ENCODE measurements around the gene SP5. TPM values are rescaled to one million over a fixed set of nuclear protein-coding genes. Genes with fewer than 3 reads are reported as not detected.

The SP5 gene
- total RNA-seq, 1 experiment from 2014 or later: 0.47 TPM

DNA sequence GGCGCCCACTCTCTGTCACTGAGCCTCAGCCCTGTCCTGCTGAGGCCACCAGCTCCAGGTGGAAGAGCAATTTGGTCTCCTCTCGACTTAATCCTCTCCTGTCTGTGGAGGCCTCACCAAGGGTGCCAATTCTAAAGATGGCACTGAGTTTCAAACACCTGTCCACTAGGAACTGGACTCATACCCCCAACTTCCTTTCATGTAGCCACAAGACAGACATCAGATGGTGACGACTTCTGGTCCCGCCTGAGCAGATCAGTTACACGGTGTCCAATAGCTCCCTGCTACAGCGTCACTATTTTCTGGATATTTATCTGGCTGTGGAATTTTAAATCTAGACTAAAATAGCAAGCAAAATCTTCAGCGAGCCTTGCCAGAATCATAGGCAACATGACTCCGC, 24.5 kb upstream of the SP5 start:
- H3K27ac ChIP-seq (ENCODE audit: low read length): no peak overlapping the region
- H3K4me3 ChIP-seq (ENCODE audit: low read length): no peak overlapping the region
- no peaks in the 10 kb centered on the region for H3K79me2 ChIP-seq (ENCODE audit: low read length)
- no peak for DNase-seq
- no peak for ATAC-seq
- H4K20me1 ChIP-seq (ENCODE audit: low read length): no peaks in the 10 kb centered on the region
- H3K9ac ChIP-seq (ENCODE audit: low read length): no peak overlapping the region
- H3F3A ChIP-seq (ENCODE audit: low read length, unreplicated experiment): no peaks in the 10 kb centered on the region
- H3K27me3 ChIP-seq (ENCODE audit: low read length): no peaks in the 10 kb centered on the region
- no peaks in the 10 kb centered on the region for H3K36me3 ChIP-seq (ENCODE audit: low read depth, low read length)
- ChIA-PET CTCF (no interaction called here), POLR2A (ENCODE audit: unreplicated experiment) (no interaction called here)
- no peak overlapping the region for H2AFZ ChIP-seq (ENCODE audit: low read length)
- no peaks in the 10 kb centered on the region for H3K9me2 ChIP-seq (replicated peaks; ENCODE audit: low read length)
- intact Hi-C loops (cut with micrococcal nuclease): no loop called here
- no TSS peak for BruUV-seq (replicated peaks)
- TF ChIP-seq EZH2phosphoT487 (IDR thresholded peaks at IDR 0.05; ENCODE audit: borderline replicate concordance, low read length) (no peak), EZH2 (IDR thresholded peaks at IDR 0.05; ENCODE audit: low read length, unreplicated experiment) (no peak)
- TF ChIP-seq, protein P1, sequence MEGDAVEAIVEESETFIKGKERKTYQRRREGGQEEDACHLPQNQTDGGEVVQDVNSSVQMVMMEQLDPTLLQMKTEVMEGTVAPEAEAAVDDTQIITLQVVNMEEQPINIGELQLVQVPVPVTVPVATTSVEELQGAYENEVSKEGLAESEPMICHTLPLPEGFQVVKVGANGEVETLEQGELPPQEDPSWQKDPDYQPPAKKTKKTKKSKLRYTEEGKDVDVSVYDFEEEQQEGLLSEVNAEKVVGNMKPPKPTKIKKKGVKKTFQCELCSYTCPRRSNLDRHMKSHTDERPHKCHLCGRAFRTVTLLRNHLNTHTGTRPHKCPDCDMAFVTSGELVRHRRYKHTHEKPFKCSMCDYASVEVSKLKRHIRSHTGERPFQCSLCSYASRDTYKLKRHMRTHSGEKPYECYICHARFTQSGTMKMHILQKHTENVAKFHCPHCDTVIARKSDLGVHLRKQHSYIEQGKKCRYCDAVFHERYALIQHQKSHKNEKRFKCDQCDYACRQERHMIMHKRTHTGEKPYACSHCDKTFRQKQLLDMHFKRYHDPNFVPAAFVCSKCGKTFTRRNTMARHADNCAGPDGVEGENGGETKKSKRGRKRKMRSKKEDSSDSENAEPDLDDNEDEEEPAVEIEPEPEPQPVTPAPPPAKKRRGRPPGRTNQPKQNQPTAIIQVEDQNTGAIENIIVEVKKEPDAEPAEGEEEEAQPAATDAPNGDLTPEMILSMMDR (conservative IDR thresholded peaks at IDR 0.05; ENCODE audit: low read depth, low read length): no peak
- H3K9me3 ChIP-seq (ENCODE audit: low read length): no peaks in the 10 kb centered on the region
- no peaks in the 10 kb centered on the region for H3K4me1 ChIP-seq (ENCODE audit: insufficient read depth, low read length)
- H3K4me2 ChIP-seq (ENCODE audit: low read length): no peak overlapping the region

DNA sequence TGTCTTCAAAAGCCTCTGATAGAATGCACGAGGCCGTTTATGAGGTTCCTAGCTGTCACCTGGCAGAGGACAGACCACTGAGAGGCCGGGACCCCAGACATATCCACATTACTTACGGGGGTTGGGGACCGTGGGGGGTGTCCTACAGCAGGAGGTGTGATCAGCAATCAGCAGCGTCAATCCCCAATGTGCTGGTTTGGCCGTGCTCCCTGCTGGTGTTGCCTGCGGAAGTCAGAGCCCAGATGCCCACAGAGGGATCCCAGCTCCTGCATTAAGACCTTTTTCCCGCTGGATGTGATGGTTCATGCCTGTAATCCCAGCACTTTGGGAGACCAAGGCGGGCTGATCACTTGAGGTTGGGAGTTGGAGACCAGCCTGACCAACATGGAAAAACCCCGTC, 20.8 kb upstream of the SP5 start:
- no peak for DNase-seq
- no peaks in the 10 kb centered on the region for H4K20me1 ChIP-seq (ENCODE audit: low read length)
- no peak overlapping the region for H3K4me2 ChIP-seq (ENCODE audit: low read length)
- no peaks in the 10 kb centered on the region for H3K9me2 ChIP-seq (replicated peaks; ENCODE audit: low read length)
- ChIA-PET POLR2A (ENCODE audit: unreplicated experiment) (no interaction called here), CTCF (no interaction called here)
- H3K4me1 ChIP-seq (ENCODE audit: insufficient read depth, low read length): no peaks in the 10 kb centered on the region
- no peaks in the 10 kb centered on the region for H3F3A ChIP-seq (ENCODE audit: low read length, unreplicated experiment)
- H3K79me2 ChIP-seq (ENCODE audit: low read length): no peaks in the 10 kb centered on the region
- H3K4me3 ChIP-seq (ENCODE audit: low read length): no peak overlapping the region
- intact Hi-C loops (cut with micrococcal nuclease): no loop called here
- BruUV-seq (replicated peaks): no TSS peak
- TF ChIP-seq EZH2phosphoT487 (IDR thresholded peaks at IDR 0.05; ENCODE audit: borderline replicate concordance, low read length) (no peak), EZH2 (IDR thresholded peaks at IDR 0.05; ENCODE audit: low read length, unreplicated experiment) (no peak)
- TF ChIP-seq, protein P1 (conservative IDR thresholded peaks at IDR 0.05; ENCODE audit: low read depth, low read length): no peak
- H3K27me3 ChIP-seq (ENCODE audit: low read length): no peaks in the 10 kb centered on the region
- H3K9ac ChIP-seq (ENCODE audit: low read length): no peak overlapping the region
- H3K27ac ChIP-seq (ENCODE audit: low read length): no peak overlapping the region
- ATAC-seq: no peak
- no peak overlapping the region for H2AFZ ChIP-seq (ENCODE audit: low read length)
- no peaks in the 10 kb centered on the region for H3K36me3 ChIP-seq (ENCODE audit: low read depth, low read length)
- H3K9me3 ChIP-seq (ENCODE audit: low read length): no peaks in the 10 kb centered on the region

DNA sequence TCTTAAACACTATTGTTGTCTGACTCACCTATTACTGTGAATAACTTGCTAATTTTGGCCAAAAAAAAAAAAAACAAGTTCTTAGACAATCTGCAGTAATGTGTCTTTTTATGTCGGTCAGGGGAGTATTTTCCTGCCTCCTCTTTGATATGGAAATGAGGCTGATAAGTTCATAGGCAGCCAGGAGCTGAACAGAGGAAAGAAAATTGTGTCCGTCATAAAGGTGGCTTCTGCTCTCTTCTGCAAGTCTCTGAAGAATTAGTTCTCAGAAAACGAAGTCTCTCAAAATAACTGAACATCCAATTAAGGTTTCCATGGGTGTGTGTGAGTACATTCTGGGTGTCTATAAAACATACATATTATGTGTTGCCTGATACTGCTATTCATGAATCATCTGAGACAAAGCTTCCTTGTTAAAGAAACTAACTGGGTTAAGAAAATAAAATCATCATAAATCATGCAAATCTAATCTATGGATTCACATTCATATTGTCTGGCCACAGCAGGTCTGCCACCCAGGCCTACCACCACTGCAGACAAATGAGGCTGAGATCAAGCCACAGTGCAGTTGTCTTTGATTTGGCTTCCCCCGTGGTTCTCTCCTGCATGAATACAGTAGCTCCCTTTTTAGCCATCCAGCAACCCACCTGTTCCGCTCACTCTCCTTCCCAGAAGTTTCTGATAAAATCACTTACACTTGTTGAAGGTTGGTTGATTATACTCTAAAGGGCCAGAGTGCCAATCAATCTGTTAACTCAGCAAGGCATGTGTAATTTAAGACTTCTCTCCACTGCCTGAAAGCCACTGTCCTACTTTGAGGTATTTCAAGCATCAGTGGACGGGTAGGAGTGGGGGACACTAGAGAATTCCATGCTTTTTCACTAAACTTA, 19.4 kb upstream of the SP5 start:
- Histone ChIP-seq H3K9me3 (ENCODE audit: low read length) (no peaks in the 10 kb centered on the region), H3K4me3 (ENCODE audit: low read length) (no peak overlapping the region), H3K9me2 (replicated peaks; ENCODE audit: low read length) (no peaks in the 10 kb centered on the region), H3K27ac (ENCODE audit: low read length) (no peak overlapping the region), H3K9ac (ENCODE audit: low read length) (no peak overlapping the region), H3K4me1 (ENCODE audit: insufficient read depth, low read length) (no peaks in the 10 kb centered on the region), H3K79me2 (ENCODE audit: low read length) (no peaks in the 10 kb centered on the region), H4K20me1 (ENCODE audit: low read length) (no peaks in the 10 kb centered on the region), H3K27me3 (ENCODE audit: low read length) (no peaks in the 10 kb centered on the region), H2AFZ (ENCODE audit: low read length) (no peak overlapping the region), H3K4me2 (ENCODE audit: low read length) (no peak overlapping the region), H3F3A (ENCODE audit: low read length, unreplicated experiment) (no peaks in the 10 kb centered on the region), H3K36me3 (ENCODE audit: low read depth, low read length) (no peaks in the 10 kb centered on the region)
- CTCF ChIA-PET: no interaction called here
- DNase-seq (no peak), ATAC-seq (no peak)
- BruUV-seq (replicated peaks): no TSS peak
- intact Hi-C loops (cut with micrococcal nuclease): no loop called here
- POLR2A ChIA-PET (ENCODE audit: unreplicated experiment): no interaction called here
- TF ChIP-seq EZH2phosphoT487 (IDR thresholded peaks at IDR 0.05; ENCODE audit: borderline replicate concordance, low read length): no peak
- TF ChIP-seq EZH2 (IDR thresholded peaks at IDR 0.05; ENCODE audit: low read length, unreplicated experiment): no peak
- TF ChIP-seq, protein P1 (conservative IDR thresholded peaks at IDR 0.05; ENCODE audit: low read depth, low read length): no peak
